Ectodermal cell (in vitro differentiated cells): Measurements from ENCODE around the gene SIL1.
"Not testable (repeated sequence)": the region's sequence is repeated elsewhere in the genome, so short reads cannot be mapped to it uniquely, and the experiment has no call there.

Source experiments
- H3K27ac ChIP-seq: 2 replicates; pipeline ENCODE4 v1.7.0; 2013; ENCODE audit warnings: mild to moderate bottlenecking, low read depth, low read length; ENCODE audit not compliant: insufficient read depth, poor library complexity, severe bottlenecking
- H3K27me3 ChIP-seq: 2 replicates; pipeline ENCODE4 v1.7.0; 2013; ENCODE audit warnings: mild to moderate bottlenecking, low read length; ENCODE audit not compliant: insufficient read depth, control insufficient read depth, poor library complexity, severe bottlenecking
- H3K36me3 ChIP-seq: one replicate; pipeline ENCODE4 v1.7.0; 2013; ENCODE audit warnings: low read length; ENCODE audit not compliant: control insufficient read depth, insufficient read depth
- H3K4me1 ChIP-seq: one replicate; pipeline ENCODE4 v1.7.0; 2013; ENCODE audit warnings: low read length; ENCODE audit not compliant: control insufficient read depth, insufficient read depth
- H3K4me3 ChIP-seq: 2 replicates; pipeline ENCODE4 v1.7.0; 2013; ENCODE audit warnings: low read depth, low read length, control low read depth; ENCODE audit not compliant: insufficient read depth
- H3K9me3 ChIP-seq: 2 replicates; pipeline ENCODE4 v1.7.0; 2013; ENCODE audit warnings: mild to moderate bottlenecking, low read length, moderate library complexity; ENCODE audit not compliant: control insufficient read depth
- WGBS, 2 experiments: methylation state at CpG; one replicate each; pipeline ENCODE4 v1.1.7; 2013; ENCODE audit warnings: missing lambda C conversion rate in 2 of 2; 5-methylcytosine and 5-hydroxymethylcytosine counted together

The SIL1 gene

DNA sequence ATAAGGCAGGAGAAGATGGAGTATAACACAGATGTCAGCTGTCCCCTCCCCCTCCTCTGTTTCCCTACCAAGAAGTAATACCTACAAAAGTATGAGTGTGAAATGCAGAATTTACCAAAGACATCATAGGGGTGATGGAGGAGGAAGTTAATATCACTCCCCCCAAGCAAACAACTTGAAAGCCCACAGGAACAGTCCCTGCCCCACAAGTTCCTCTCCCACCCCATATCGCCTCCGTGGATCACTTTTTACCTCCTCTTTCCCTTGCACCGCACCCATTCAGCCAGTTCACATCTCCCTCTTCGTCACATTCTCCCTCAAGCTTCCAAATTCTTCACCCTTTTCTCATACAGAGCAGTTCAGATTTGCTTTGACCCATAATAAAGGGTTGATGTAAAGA lies 7.0 kb upstream of the SIL1 start:
- Histone ChIP-seq H3K4me3 (no peak overlapping the region), H3K36me3 (no peaks in the 10 kb centered on the region), H3K27me3 (no peaks in the 10 kb centered on the region), H3K27ac (no peak overlapping the region), H3K9me3 (no peaks in the 10 kb centered on the region), H3K4me1 (no peaks in the 10 kb centered on the region)
- 90 to 95% methylated on average over 4 of the region's 4 CpGs for WGBS, 2 experiments

DNA sequence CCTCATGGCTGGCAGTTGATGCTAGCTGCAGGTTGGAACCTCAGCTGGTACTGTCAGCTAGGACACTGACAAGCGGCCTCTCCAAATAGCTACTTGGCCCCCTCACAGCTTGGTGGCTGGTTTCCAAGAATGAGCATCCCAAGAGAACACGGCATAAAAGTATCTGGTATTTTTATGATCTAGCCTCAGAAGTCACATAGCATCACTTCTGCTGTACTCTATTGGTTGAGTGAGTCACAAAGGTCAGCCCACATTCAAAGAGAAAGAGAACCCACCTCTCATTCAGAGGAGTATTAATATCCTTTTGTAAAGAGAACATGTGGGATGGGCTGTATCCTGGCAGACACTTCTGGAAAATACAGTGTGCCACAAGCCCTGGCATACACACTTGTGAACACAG lies 6.0 kb upstream of the SIL1 start:
- Histone ChIP-seq H3K27me3 (no peaks in the 10 kb centered on the region), H3K4me3 (no peak overlapping the region), H3K9me3 (no peaks in the 10 kb centered on the region), H3K4me1 (no peaks in the 10 kb centered on the region), H3K27ac (no peak overlapping the region), H3K36me3 (no peaks in the 10 kb centered on the region)
- 94 to 100% methylated on average over 2 of the region's 2 CpGs for WGBS, 2 experiments

DNA sequence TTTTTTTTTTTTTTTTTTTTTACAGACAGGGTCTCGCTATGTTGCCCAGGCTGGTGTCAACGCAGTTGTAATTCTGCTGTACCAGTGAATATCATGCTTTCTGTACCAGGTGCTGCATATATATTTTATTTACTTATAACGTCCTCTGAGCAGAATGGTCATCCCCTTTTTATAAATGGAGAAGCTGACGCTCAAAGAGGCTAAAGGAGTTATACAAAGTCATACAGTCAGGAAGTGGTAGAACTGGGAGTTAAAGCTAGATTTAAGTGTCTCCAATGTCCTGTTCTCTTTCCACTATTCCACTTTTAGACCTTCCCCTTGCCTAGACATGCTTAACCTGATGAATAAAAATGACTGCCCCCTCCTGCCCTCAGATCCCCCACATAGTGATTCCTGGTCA lies 1.2 kb upstream of the SIL1 start:
- Histone ChIP-seq H3K4me3 (no peak overlapping the region), H3K36me3 (no peaks in the 10 kb centered on the region), H3K27ac (no peak overlapping the region), H3K4me1 (no peaks in the 10 kb centered on the region), H3K9me3 (no peaks in the 10 kb centered on the region), H3K27me3 (no peaks in the 10 kb centered on the region)
- WGBS, 2 experiments: 91 to 97% methylated on average over 2 to 4 of the region's 4 CpGs

DNA sequence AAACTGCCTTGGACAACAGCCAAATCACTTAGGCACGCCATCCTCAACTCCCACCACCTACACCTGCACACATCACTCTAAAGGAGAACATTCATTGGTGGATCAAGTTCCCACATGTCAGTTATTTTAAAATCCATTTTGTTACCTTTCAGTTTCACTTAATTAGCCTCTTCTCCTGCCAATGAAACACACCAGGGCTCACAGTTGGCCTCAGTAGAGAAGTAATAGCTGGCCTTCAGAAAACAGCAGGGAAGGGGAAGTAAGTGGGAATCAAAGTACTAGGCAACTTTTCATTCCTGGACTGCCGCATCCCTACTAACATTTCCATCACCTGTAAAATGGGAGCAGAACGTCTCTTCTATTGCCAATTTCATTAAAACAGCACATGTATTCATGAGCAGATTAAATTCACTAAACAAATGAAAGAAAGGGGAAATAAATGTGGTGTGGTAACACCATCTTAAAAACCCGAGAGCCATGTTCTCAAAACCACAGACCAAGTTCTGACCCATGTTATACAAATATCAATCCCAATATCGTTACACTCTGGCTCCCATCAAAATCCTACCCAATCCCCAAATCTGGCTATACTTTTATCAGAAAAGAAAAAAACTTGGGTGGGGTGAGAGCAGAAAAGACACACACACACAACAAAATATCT lies 1.7 kb downstream of the SIL1 start:
- H3K4me1 ChIP-seq: no peaks in the 10 kb centered on the region
- 94 to 96% methylated on average over 5 of the region's 5 CpGs for WGBS, 2 experiments
- no peak overlapping the region for H3K27ac ChIP-seq
- H3K9me3 ChIP-seq: no peaks in the 10 kb centered on the region
- H3K4me3 ChIP-seq: no peak overlapping the region
- H3K36me3 ChIP-seq: no peaks in the 10 kb centered on the region
- H3K27me3 ChIP-seq: no peaks in the 10 kb centered on the region

DNA sequence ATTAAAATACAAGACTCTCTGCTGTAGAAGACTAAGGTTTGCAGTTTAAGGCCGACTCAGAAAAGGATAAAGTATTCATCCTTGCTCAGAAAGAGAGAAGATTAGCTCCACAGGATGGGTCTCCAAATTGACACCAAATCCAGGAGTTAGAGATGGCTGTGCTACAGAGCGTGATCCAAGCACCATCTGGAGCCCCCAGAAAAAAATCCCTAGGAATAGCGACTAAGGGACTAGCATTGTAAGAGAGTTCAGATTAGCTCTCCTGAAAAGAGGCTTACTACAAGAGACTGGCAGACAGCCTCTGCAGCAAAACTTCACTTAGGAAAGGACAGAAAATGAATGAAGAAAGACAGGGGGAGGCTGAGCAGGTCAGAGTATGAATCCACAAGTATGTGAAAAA lies 3.7 kb downstream of the SIL1 start:
- H3K4me1 ChIP-seq: no peaks in the 10 kb centered on the region
- H3K27me3 ChIP-seq: no peaks in the 10 kb centered on the region
- H3K9me3 ChIP-seq: no peaks in the 10 kb centered on the region
- 85 to 87% methylated on average over 3 of the region's 3 CpGs for WGBS, 2 experiments
- no peak overlapping the region for H3K27ac ChIP-seq
- H3K4me3 ChIP-seq: no peak overlapping the region
- no peaks in the 10 kb centered on the region for H3K36me3 ChIP-seq

DNA sequence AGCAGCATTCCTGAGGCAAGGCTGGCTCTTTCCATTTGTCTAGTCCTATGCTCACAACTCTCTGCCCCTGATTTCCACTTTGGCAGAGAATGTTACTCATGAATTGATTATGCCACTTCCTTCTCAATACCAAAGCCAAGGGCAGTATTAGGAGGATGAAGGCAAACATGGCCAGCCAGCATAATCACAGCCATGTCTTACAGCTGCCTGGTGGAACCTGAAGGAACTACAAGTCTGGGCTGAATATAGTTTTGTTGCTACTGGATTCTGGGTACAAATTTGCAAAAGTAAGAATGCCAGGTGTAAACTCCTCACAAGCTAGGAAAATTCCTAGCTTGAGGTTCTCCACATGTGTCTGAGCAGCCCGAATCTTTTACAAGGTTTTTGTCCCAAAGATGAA lies 4.2 kb downstream of the SIL1 start:
- H3K27me3 ChIP-seq: no peaks in the 10 kb centered on the region
- H3K9me3 ChIP-seq: no peaks in the 10 kb centered on the region
- WGBS, 2 experiments: 88 to 94% methylated on average over 1 of the region's 1 CpG
- H3K4me1 ChIP-seq: no peaks in the 10 kb centered on the region
- H3K36me3 ChIP-seq: no peaks in the 10 kb centered on the region
- no peak overlapping the region for H3K27ac ChIP-seq
- no peak overlapping the region for H3K4me3 ChIP-seq

DNA sequence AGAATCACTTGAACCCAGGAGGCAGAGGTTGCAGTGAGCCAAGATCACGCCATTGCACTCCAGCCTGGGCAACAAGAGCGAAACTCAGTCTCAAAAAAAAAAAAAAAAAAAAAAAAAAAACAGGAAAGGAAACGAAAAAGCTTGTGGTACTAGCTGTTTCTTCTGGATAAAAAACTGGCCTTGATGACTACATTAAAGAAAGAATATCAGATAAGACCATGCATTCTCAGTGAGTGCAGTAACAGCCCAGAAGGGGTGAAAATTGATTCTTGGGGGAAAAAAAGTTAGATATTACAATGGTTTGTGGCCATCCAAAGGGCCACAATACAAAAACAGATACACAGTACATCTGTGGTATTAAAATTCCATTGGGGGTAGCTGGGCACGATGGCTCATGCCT lies 5.3 kb downstream of the SIL1 start:
- not testable (repeated sequence) for H3K4me3 ChIP-seq
- WGBS, 2 experiments: 92 to 95% methylated on average over 4 of the region's 4 CpGs

DNA sequence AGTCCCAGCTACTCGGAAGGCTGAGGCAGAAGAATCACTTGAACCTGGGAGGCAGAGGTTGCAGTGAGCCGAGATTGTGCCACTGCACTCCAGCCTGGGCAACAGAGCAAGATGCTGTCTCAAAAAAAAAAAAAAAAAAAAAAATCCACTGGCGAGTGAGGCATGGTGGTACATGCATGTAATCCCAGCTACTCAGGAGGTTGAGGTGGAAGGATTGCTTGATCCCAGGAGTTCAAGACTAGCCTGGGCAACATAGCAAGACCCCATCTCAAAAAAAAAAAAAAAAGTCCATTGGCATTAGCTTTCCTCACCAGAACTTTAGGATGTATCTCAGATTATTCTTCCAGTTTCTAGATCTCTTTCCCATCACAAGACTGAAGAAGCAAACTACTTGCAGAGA lies 6.2 kb downstream of the SIL1 start:
- H3K27ac ChIP-seq, H3K9me3 ChIP-seq, H3K36me3 ChIP-seq, H3K4me3 ChIP-seq, H3K4me1 ChIP-seq, H3K27me3 ChIP-seq: not testable (repeated sequence)
- WGBS, 2 experiments: 82 to 95% methylated on average over 2 of the region's 3 CpGs

More for the DNA sequence above, 5.3 kb downstream of the SIL1 start:
- not testable (repeated sequence) for H3K27ac ChIP-seq, H3K4me1 ChIP-seq, H3K9me3 ChIP-seq, H3K27me3 ChIP-seq, H3K36me3 ChIP-seq

DNA sequence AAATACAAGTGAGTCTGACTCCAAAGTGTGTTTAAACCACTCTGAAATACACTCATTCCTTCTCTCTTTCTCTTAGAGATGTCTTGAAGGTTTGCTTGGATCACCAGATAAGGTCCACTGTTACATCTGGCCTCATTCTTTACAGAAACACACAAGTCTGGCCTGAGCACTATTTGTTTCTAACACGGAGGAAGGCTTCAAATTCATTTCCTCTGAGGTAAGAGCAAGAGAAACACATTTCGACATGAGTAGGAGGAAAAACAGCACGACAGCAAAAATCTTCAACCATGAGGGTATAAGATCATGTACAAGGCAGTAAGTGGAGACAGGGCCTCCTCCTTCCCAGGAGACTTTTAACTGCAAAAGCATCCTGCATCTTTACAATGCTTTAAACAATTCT lies 8.0 kb downstream of the SIL1 start:
- no peaks in the 10 kb centered on the region for H3K36me3 ChIP-seq
- no peaks in the 10 kb centered on the region for H3K9me3 ChIP-seq
- 90 to 95% methylated on average over 3 of the region's 3 CpGs for WGBS, 2 experiments
- no peaks in the 10 kb centered on the region for H3K4me1 ChIP-seq
- H3K27me3 ChIP-seq: no peaks in the 10 kb centered on the region
- no peak overlapping the region for H3K4me3 ChIP-seq
- H3K27ac ChIP-seq: no peak overlapping the region

DNA sequence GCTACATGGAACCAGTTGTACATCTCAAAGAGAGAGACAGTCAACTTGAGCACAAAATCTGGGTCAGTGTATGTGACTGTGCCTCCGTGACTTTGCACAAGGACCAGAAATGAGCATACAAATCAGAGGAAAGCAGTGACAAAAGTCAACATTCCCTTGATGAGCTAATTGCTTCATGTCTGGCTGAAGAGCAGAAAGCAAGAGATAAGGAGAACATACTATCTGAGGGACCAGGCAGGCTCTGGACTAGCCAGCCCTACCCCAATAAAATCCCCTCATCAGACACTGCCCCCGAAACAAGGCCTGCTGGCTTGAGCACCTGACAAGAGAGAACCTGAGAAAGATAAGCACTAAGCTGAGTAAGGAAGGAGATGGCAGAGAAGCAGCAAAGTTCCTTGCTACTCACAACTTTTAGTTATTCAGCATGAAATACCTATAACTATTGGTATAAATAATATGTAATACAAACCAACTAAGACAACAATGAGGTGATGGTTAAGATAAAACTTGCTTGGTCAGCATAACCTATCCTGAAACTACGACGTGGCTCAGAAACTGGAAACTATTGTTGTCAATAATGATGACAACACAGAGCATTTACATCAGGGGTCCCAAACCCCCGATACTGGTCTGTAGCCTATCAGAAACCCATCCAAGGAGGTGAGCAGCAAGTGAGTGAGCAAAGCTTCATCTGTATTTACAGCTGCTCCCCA lies 9.5 kb downstream of the SIL1 start:
- no peaks in the 10 kb centered on the region for H3K27me3 ChIP-seq
- no peaks in the 10 kb centered on the region for H3K4me1 ChIP-seq
- H3K36me3 ChIP-seq: no peaks in the 10 kb centered on the region
- H3K4me3 ChIP-seq: no peak overlapping the region
- no peak overlapping the region for H3K27ac ChIP-seq
- no peaks in the 10 kb centered on the region for H3K9me3 ChIP-seq
- 92 to 97% methylated on average over 5 of the region's 5 CpGs for WGBS, 2 experiments
